Colonic mucosa (tissue), 4 donors: ENCODE measurements around the gene ETHE1. TPM values are rescaled to one million over a fixed set of nuclear protein-coding genes. Genes with fewer than 3 reads are reported as not detected.

Experiments
- DNase-seq: peaks from one replicate; pipeline ENCODE4 v3.0.0-alpha.2; 2020
- H3K27ac ChIP-seq: fragments of 200-600 bp; one replicate; pipeline ENCODE4 v1.8.0; 2021
- H3K27me3 ChIP-seq: fragments of 200-600 bp; one replicate; pipeline ENCODE4 v1.8.0; 2021
- H3K36me3 ChIP-seq: fragments of 200-600 bp; one replicate; pipeline ENCODE4 v1.8.0; 2021
- H3K4me1 ChIP-seq: fragments of 200-600 bp; one replicate; pipeline ENCODE4 v1.8.0; 2021; ENCODE audit warnings: mild to moderate bottlenecking
- H3K4me3 ChIP-seq: fragments of 200-600 bp; one replicate; pipeline ENCODE4 v1.8.0; 2021
- H3K9ac ChIP-seq, 2 donors: one replicate each; pipeline ENCODE4 v1.7.0; 2013; ENCODE audit warnings: control low read depth in 2 of 2, low read depth in 2 of 2, low read length in 2 of 2
- H3K9me3 ChIP-seq: fragments of 200-600 bp; one replicate; pipeline ENCODE4 v1.8.0; 2021
- intact Hi-C: fragments of 100-400 bp; cut with DNase I; formaldehyde crosslinking; loops from one replicate; pipeline ENCODE4 v1.14.1; 2022
- total RNA-seq, 2 donors: library from RNA; stranded (reverse); fragmentation: NEBNext Ultra II Directional in 1 of 2; extraction: Animal tissue kit (Norgen Biotek cat#: 25700) in 1 of 2; gene quantifications; one replicate each; pipeline ENCODE4 v1.2.1, GENCODE V29; 2021
- TF ChIP-seq, protein P1 (sequence below): fragments of 200-600 bp; IDR thresholded peaks from one replicate; pipeline ENCODE4 v1.8.0; 2022; ENCODE audit warnings: antibody characterized with exemption, mild to moderate bottlenecking
- donor health status: healthy.
- donor health status: DM: no; HTN: no; CAD: no.
- donor health status: DM: no; HTN: no; CAD: no.

The ETHE1 gene
- total RNA-seq, 2 donors from 2014 or later = 482 to 569 TPM

GRCh38 chr19:43505941-43506340, 21.1 kb downstream of the ETHE1 start:
- DNase-seq = no peak
- Histone ChIP-seq H3K27ac (no peak overlapping the region), H3K4me1 (peaks cover 5% of the 10 kb centered on the region), H3K4me3 (no peak overlapping the region), H3K9ac (no peak overlapping the region), H3K9me3 (no peaks in the 10 kb centered on the region), H3K27me3 (no peaks in the 10 kb centered on the region), H3K36me3 (peaks cover 11% of the 10 kb centered on the region)
- intact Hi-C loops = no loop called here
- TF ChIP-seq, protein P1, sequence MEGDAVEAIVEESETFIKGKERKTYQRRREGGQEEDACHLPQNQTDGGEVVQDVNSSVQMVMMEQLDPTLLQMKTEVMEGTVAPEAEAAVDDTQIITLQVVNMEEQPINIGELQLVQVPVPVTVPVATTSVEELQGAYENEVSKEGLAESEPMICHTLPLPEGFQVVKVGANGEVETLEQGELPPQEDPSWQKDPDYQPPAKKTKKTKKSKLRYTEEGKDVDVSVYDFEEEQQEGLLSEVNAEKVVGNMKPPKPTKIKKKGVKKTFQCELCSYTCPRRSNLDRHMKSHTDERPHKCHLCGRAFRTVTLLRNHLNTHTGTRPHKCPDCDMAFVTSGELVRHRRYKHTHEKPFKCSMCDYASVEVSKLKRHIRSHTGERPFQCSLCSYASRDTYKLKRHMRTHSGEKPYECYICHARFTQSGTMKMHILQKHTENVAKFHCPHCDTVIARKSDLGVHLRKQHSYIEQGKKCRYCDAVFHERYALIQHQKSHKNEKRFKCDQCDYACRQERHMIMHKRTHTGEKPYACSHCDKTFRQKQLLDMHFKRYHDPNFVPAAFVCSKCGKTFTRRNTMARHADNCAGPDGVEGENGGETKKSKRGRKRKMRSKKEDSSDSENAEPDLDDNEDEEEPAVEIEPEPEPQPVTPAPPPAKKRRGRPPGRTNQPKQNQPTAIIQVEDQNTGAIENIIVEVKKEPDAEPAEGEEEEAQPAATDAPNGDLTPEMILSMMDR = no peak

DNA sequence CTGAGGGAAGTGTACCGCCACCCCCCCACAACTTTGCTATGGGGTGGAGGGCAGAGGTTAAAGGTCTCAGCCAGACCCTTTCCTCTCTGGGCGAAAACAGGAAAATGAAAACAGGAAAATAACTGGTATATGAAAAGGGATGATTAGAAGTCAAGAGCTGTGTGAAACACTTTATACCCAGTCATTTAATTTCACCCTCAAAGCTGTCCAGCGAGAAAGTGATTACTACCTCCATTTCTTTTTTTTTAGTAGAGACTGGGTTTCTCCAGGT, 21.9 kb downstream of the ETHE1 start:
- Histone ChIP-seq H3K4me3 (no peak overlapping the region), H3K27me3 (no peaks in the 10 kb centered on the region), H3K36me3 (peaks cover 7% of the 10 kb centered on the region), H3K27ac (peak overlapping the region; percentile 86), H3K9ac (peak overlapping the region in 1 of 2 donors; percentile 89), H3K9me3 (no peaks in the 10 kb centered on the region), H3K4me1 (peaks cover 5% of the 10 kb centered on the region)
- intact Hi-C loops = no loop called here
- DNase-seq = no peak
- TF ChIP-seq, protein P1 = no peak

GRCh38 chr19:43504426-43505185, 22.4 kb downstream of the ETHE1 start, which contains the start of gene PHLDB3:
Gene PHLDB3, minus strand, starts transcription at chr19:43504746. Its CDS starts 628 bp downstream, at chr19:43504118.
- no peaks in the 10 kb centered on the region for H3K9me3 ChIP-seq
- H3K4me3 ChIP-seq = peak within 1 kb of the TSS; percentile 63
- DNase-seq = peak; percentile 61
- H3K27ac ChIP-seq = peak within 1 kb of the TSS; percentile 86
- intact Hi-C loops = no loop called here
- H3K27me3 ChIP-seq = no peaks in the 10 kb centered on the region
- H3K36me3 ChIP-seq = peaks cover 7% of the 10 kb centered on the region
- peaks cover 5% of the 10 kb centered on the region for H3K4me1 ChIP-seq
- TF ChIP-seq, protein P1 = no peak
- H3K9ac ChIP-seq = peak within 1 kb of the TSS; percentile 88 to 89

GRCh38 chr19:43503501-43504425, 23.2 kb downstream of the ETHE1 start:
- Histone ChIP-seq H3K27ac (peak overlapping the region; percentile 86), H3K36me3 (peaks cover 4% of the 10 kb centered on the region), H3K27me3 (no peaks in the 10 kb centered on the region), H3K9me3 (no peaks in the 10 kb centered on the region), H3K4me1 (peaks cover 5% of the 10 kb centered on the region), H3K9ac (peak overlapping the region; percentile 88 to 89), H3K4me3 (peak overlapping the region; percentile 63)
- TF ChIP-seq, protein P1 = peak; percentile 18
- intact Hi-C loops = no loop called here
- DNase-seq = peak; percentile 99

DNA sequence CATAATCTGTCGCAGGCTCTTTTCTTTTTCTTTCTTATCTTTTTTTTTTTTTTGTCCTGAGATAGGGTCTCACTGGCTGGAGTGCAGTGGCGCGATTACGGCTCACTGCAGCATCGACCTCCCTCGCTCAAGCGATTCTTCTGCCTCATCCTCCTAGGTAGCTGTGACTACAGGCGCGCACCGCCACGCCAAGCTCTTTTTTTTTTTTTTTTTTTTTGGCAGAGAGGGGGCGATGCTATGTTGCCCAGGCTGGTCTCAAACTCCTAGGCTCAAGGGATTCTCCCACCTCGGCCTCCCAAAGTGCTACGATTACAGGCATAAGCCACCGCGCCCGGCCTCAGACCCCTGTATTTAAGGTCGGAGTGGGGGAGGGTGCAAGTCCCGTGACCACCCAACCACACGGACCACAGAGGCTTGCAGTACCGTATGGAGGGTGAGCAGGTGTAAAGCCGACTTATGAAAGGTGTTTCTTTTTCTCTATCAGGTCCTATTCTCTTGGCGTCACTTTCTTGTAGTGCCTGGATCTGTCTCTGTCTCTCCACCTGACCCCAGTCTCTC, 24.5 kb downstream of the ETHE1 start:
- no peak overlapping the region for H3K4me3 ChIP-seq

More for the DNA sequence above, 24.5 kb downstream of the ETHE1 start:
- TF ChIP-seq, protein P1 = no peak
- DNase-seq = no peak
- intact Hi-C loops = no loop called here
- peak overlapping the region in 1 of 2 donors; percentile 89 for H3K9ac ChIP-seq
- H3K27ac ChIP-seq = no peak overlapping the region
- peaks cover 5% of the 10 kb centered on the region for H3K4me1 ChIP-seq
- H3K9me3 ChIP-seq = no peaks in the 10 kb centered on the region
- H3K36me3 ChIP-seq = no peaks in the 10 kb centered on the region
- no peaks in the 10 kb centered on the region for H3K27me3 ChIP-seq
